HepG2 (cell line): ENCODE measurements around the gene MLXIPL. TPM values are rescaled to one million over a fixed set of nuclear protein-coding genes. Genes with fewer than 3 reads are reported as not detected.

Source experiments
- KAT8 ChIP-seq: IDR thresholded peaks from 2 replicates; pipeline ENCODE4 v1.6.1; 2016; ENCODE audit warnings: missing genetic modification reagents, missing compliant biosample characterization
- ZNF747 ChIP-seq: sonication (generic); formaldehyde crosslinking; IDR thresholded peaks from 2 replicates; pipeline ENCODE4 v1.8.1; 2023; ENCODE audit warnings: missing genetic modification reagents, mild to moderate bottlenecking, borderline replicate concordance
- ZNF782 ChIP-seq: sonication (generic); formaldehyde crosslinking; IDR thresholded peaks from 2 replicates; pipeline ENCODE4 v1.4.0; 2020; ENCODE audit warnings: missing genetic modification reagents, mild to moderate bottlenecking, borderline replicate concordance
- polyA plus RNA-seq, 8 experiments: library from polyadenylated mRNA; depleted of rRNA in 3 of 8; stranded (reverse) in 7 of 8; unstranded in 1 of 8; fragments of >200 nt; fragmentation: Illumina TruSeq in 4 of 8; extraction: Trizol in 4 of 8; gene quantifications; 2 replicates each; pipeline versions ENCODE4 v1.2.1 to v1.2.3, GENCODE V29; 2011 to 2016; ENCODE audit warnings: low read depth in 4 of 8, missing spikeins in 1 of 8, mixed read lengths in 1 of 8; ENCODE audit not compliant: insufficient read depth in 1 of 8
- total RNA-seq, 5 experiments: library from RNA; depleted of rRNA; stranded (reverse); fragments of >200 nt; fragmentation: Illumina TruSeq; extraction: Trizol; gene quantifications; 2 replicates each; pipeline ENCODE4 v1.2.3, GENCODE V29; 2016; ENCODE audit warnings: low read depth in 1 of 5
- TF ChIP-seq, protein P1 (sequence below): sonication (generic); formaldehyde crosslinking; IDR thresholded peaks from 2 replicates; pipeline ENCODE4 v1.4.0; 2020; ENCODE audit warnings: missing genetic modification reagents
- TF ChIP-seq, protein P2 (sequence below): sonication (generic); formaldehyde crosslinking; IDR thresholded peaks from 2 replicates; pipeline ENCODE4 v1.5.0; 2020; ENCODE audit warnings: missing genetic modification reagents
- TF ChIP-seq, protein P3 (sequence below): sonication (generic); formaldehyde crosslinking; IDR thresholded peaks from 2 replicates; pipeline ENCODE4 v1.8.1; 2023; ENCODE audit warnings: mild to moderate bottlenecking, moderate library complexity, missing genetic modification reagents
- TF ChIP-seq, protein P4 (sequence below): sonication (generic); formaldehyde crosslinking; IDR thresholded peaks from 2 replicates; pipeline ENCODE4 v1.8.1; 2023; ENCODE audit warnings: mild to moderate bottlenecking, inconsistent platforms, moderate library complexity, missing genetic modification reagents, borderline replicate concordance
- TF ChIP-seq, protein P5 (sequence below): sonication (generic); formaldehyde crosslinking; IDR thresholded peaks from 2 replicates; pipeline ENCODE4 v1.5.1; 2020; ENCODE audit warnings: mild to moderate bottlenecking, missing genetic modification reagents
- TF ChIP-seq, protein P6 (sequence below): sonication (generic); formaldehyde crosslinking; IDR thresholded peaks from 2 replicates; pipeline ENCODE4 v1.8.0; 2022; ENCODE audit warnings: missing genetic modification reagents, mild to moderate bottlenecking, inconsistent platforms, borderline replicate concordance
- TF ChIP-seq, protein P7 (sequence below): sonication (generic); formaldehyde crosslinking; IDR thresholded peaks from 2 replicates; pipeline ENCODE4 v1.8.1; 2023; ENCODE audit warnings: mild to moderate bottlenecking, missing genetic modification reagents

Gene MLXIPL
- total and polyA plus RNA-seq, 2 of the 13 experiments (the other 11 are each of a cell fraction or from before 2014, with no cell fraction given): 51.6 to 60.1 TPM

DNA sequence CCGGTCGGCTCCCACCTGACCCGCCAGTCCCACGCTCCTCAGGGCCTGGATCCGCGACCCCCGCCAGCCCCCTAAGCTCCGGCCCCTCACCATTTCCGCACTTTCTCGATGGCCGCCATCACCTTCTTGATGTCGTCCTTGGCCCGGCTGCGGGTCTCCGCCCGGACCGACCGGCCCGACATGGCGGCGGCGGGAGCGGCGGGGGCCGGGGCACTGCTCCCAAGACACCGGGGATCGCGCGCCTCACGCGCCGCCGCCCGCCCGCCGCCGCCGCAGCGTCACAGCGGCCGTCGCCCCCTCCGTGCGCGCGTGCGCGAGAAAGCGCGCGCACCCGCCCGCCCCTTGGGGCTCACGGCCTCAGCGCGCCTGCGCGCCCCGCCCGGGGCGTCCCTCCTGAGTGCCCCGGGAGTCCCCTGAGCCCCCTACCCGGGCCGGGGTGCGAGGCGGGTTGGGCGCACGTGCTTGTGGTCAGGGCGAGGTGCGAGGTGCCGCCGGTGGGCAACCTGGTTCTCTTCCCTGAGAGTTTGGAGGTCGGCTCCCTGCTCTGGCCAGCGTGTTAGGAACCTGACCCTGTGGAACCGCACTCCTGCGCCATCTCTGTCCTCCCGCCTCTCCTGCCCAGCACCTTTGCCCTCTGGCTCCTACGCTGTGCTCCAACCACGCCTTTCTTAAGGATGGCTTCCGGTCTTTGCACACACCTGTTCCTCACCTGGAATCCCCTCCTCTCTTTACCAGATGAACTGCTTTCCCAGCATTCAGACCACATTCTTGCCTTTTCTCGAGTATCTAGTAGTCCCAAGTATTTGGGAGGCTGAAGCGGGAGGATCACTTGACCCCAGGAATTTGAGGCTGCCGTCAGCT lies 66.7 kb downstream of the MLXIPL start, which contains the start of gene BCL7B (continued):
- TF ChIP-seq, protein P1, sequence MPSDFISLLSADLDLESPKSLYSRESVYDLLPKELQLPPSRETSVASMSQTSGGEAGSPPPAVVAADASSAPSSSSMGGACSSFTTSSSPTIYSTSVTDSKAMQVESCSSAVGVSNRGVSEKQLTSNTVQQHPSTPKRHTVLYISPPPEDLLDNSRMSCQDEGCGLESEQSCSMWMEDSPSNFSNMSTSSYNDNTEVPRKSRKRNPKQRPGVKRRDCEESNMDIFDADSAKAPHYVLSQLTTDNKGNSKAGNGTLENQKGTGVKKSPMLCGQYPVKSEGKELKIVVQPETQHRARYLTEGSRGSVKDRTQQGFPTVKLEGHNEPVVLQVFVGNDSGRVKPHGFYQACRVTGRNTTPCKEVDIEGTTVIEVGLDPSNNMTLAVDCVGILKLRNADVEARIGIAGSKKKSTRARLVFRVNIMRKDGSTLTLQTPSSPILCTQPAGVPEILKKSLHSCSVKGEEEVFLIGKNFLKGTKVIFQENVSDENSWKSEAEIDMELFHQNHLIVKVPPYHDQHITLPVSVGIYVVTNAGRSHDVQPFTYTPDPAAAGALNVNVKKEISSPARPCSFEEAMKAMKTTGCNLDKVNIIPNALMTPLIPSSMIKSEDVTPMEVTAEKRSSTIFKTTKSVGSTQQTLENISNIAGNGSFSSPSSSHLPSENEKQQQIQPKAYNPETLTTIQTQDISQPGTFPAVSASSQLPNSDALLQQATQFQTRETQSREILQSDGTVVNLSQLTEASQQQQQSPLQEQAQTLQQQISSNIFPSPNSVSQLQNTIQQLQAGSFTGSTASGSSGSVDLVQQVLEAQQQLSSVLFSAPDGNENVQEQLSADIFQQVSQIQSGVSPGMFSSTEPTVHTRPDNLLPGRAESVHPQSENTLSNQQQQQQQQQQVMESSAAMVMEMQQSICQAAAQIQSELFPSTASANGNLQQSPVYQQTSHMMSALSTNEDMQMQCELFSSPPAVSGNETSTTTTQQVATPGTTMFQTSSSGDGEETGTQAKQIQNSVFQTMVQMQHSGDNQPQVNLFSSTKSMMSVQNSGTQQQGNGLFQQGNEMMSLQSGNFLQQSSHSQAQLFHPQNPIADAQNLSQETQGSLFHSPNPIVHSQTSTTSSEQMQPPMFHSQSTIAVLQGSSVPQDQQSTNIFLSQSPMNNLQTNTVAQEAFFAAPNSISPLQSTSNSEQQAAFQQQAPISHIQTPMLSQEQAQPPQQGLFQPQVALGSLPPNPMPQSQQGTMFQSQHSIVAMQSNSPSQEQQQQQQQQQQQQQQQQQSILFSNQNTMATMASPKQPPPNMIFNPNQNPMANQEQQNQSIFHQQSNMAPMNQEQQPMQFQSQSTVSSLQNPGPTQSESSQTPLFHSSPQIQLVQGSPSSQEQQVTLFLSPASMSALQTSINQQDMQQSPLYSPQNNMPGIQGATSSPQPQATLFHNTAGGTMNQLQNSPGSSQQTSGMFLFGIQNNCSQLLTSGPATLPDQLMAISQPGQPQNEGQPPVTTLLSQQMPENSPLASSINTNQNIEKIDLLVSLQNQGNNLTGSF (CRISPR knock-in tag): peak; percentile 98
- TF ChIP-seq, protein P2, sequence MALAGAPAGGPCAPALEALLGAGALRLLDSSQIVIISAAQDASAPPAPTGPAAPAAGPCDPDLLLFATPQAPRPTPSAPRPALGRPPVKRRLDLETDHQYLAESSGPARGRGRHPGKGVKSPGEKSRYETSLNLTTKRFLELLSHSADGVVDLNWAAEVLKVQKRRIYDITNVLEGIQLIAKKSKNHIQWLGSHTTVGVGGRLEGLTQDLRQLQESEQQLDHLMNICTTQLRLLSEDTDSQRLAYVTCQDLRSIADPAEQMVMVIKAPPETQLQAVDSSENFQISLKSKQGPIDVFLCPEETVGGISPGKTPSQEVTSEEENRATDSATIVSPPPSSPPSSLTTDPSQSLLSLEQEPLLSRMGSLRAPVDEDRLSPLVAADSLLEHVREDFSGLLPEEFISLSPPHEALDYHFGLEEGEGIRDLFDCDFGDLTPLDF (CRISPR knock-in tag): peak; percentile 74; the same call in 1 of the 2 replicates
- TF ChIP-seq, protein P3, sequence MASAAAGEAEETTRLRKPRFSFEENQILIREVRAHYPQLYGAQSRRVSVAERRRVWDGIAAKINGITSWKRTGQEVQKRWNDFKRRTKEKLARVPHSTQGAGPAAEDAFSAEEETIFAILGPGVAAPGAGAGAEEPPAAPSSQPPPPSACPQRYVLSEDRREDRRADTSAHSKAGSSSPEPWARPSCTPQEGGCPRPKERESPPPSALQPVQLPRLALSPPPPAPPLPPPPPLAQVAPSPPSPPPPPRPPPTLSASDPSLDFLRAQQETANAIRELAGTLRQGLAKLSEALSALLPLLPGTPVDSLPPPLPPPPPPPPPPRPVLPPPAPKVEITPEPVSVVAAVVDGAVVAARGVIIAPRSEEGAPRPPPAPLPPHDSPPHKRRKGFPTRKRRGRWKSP (CRISPR knock-in tag): peak; percentile 75
- TF ChIP-seq, protein P4, sequence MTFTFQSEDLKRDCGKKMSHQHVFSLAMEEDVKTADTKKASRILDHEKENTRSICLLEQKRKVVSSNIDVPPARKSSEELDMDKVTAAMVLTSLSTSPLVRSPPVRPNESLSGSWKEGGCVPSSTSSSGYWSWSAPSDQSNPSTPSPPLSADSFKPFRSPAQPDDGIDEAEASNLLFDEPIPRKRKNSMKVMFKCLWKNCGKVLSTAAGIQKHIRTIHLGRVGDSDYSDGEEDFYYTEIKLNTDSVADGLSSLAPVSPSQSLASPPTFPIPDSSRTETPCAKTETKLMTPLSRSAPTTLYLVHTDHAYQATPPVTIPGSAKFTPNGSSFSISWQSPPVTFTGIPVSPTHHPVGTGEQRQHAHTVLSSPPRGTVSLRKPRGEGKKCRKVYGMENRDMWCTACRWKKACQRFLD (CRISPR knock-in tag): peak; percentile 98
- TF ChIP-seq, protein P5, sequence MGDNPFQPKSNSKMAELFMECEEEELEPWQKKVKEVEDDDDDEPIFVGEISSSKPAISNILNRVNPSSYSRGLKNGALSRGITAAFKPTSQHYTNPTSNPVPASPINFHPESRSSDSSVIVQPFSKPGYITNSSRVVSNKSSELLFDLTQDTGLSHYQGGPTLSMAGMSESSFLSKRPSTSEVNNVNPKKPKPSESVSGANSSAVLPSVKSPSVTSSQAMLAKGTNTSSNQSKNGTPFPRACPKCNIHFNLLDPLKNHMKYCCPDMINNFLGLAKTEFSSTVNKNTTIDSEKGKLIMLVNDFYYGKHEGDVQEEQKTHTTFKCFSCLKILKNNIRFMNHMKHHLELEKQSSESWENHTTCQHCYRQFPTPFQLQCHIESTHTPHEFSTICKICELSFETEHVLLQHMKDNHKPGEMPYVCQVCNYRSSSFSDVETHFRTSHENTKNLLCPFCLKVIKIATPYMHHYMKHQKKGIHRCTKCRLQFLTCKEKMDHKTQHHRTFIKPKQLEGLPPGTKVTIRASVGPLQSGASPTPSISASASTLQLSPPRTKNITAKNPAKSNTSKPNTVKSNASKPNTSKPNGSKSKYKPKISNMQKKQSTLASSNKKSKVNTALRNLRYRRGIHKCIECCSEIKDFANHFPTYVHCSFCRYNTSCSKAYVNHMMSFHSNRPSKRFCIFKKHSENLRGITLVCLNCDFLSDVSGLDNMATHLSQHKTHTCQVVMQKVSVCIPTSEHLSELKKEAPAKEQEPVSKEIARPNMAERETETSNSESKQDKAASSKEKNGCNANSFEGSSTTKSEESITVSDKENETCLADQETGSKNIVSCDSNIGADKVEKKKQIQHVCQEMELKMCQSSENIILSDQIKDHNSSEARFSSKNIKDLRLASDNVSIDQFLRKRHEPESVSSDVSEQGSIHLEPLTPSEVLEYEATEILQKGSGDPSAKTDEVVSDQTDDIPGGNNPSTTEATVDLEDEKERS: peak; percentile 84
- TF ChIP-seq KAT8 (CRISPR knock-in tag): peak; percentile 12; the same call in 1 of the 2 replicates
- TF ChIP-seq, protein P6, sequence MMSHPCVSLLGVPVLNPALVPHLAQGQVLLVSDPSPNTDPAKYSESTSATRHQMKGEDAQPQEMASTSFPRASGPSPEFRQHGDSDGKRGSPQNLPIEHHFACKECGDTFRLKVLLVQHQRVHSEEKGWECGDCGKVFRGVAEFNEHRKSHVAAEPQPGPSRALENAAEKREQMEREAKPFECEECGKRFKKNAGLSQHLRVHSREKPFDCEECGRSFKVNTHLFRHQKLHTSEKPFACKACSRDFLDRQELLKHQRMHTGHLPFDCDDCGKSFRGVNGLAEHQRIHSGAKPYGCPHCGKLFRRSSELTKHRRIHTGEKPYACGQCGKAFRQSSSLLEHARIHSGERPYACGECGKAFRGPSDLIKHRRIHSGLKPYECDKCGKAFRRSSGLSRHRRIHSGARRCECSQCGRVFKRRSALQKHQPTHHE (CRISPR knock-in tag): peak; percentile 99
- TF ChIP-seq ZNF747 (CRISPR knock-in tag): peak; percentile 97
- TF ChIP-seq, protein P7, sequence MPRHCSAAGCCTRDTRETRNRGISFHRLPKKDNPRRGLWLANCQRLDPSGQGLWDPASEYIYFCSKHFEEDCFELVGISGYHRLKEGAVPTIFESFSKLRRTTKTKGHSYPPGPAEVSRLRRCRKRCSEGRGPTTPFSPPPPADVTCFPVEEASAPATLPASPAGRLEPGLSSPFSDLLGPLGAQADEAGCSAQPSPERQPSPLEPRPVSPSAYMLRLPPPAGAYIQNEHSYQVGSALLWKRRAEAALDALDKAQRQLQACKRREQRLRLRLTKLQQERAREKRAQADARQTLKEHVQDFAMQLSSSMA: peak; percentile 94
- TF ChIP-seq ZNF782 (CRISPR knock-in tag): peak; percentile 88
